Hypothalamus (tissue), 51 donors: ENCODE data around the gene KIF7.
"Not testable (repeated sequence)": the region's sequence is repeated elsewhere in the genome, so short reads cannot be mapped to it uniquely, and the experiment has no call there.

Source experiments
- DNase-seq, 51 donors: peaks; one replicate each; lab custom pipeline; 2025; lab: John Stamatoyannopoulos, UW

Gene KIF7

GRCh38 chr15:89628806-89629715 is 26.2 kb downstream of the KIF7 start:
- DNase-seq: no peak

- no peak for DNase-seq
Observed at GRCh38 chr15:89628301-89628700, 27.0 kb downstream of the KIF7 start.

- DNase-seq: no peak
Observed at GRCh38 chr15:89627256-89627970, 27.9 kb downstream of the KIF7 start.

- no peak for DNase-seq
Observed at GRCh38 chr15:89625716-89626115, 29.6 kb downstream of the KIF7 start.

GRCh38 chr15:89623165-89623564 is 32.1 kb downstream of the KIF7 start:
- no peak for DNase-seq

- DNase-seq: no peak
Observed at GRCh38 chr15:89621547-89621946, 33.7 kb downstream of the KIF7 start.

- DNase-seq: no peak
Observed at GRCh38 chr15:89616228-89616627, 39.0 kb downstream of the KIF7 start.

GRCh38 chr15:89615135-89615534 is 40.1 kb downstream of the KIF7 start:
- no peak for DNase-seq

GRCh38 chr15:89614164-89614563 is 41.1 kb downstream of the KIF7 start:
- DNase-seq: no peak

- DNase-seq: no peak
Observed at GRCh38 chr15:89613031-89613430, 42.2 kb downstream of the KIF7 start.

GRCh38 chr15:89611317-89611716 is 44.0 kb downstream of the KIF7 start:
- DNase-seq: no peak

GRCh38 chr15:89599021-89599420 is 56.2 kb downstream of the KIF7 start:
- DNase-seq: no peak

- no peak for DNase-seq
Observed at GRCh38 chr15:89593018-89593417, 62.2 kb downstream of the KIF7 start.

- no peak for DNase-seq
Observed at GRCh38 chr15:89591834-89592233, 63.4 kb downstream of the KIF7 start.

- no peak for DNase-seq
Observed at GRCh38 chr15:89587955-89588354, 67.3 kb downstream of the KIF7 start.

GRCh38 chr15:89586651-89587050 is 68.6 kb downstream of the KIF7 start:
- no peak for DNase-seq

GRCh38 chr15:89580747-89581146 is 74.5 kb downstream of the KIF7 start:
- DNase-seq: not testable (repeated sequence)

GRCh38 chr15:89578146-89578545 is 77.1 kb downstream of the KIF7 start:
- no peak for DNase-seq
